ENCODE data around the gene KLK5.

The KLK5 gene

DNA sequence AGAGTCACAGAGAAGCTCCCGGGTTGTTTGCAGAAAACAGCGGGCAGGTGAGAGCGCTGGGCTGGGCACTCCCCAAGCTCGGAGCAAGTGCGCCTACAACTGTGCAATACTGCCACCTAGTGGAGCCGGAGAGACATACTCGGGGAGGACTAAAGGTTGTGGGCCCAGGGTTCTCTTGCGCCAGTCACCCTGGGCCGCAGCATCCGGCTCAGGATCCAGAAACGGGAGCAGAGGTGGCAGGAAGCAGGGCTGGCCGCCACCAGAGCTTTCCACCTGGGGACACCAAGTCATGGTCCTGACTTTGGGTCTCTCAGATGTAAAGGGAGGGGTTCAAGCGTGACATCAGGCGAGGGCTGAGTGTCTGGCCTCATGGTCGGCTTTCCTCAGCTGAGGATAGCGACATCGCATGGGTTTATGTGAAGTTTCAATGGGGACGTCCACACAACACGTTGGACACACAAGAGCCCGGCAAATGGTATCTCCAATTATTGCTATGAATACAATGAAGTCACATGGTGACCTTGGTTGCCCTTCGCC is 30.5 kb downstream of the KLK5 start:
- H3K9ac ChIP-seq (ENCODE audit: insufficient read length): no peak overlapping the region
- H3K27ac ChIP-seq: no peak overlapping the region
- peak overlapping the region; percentile 69 for H3K4me3 ChIP-seq
- TF ChIP-seq POLR2AphosphoS5 (IDR thresholded peaks at IDR 0.05; ENCODE audit: borderline replicate concordance, low read depth, low read length) (no peak), FOXP2 (optimal IDR thresholded peaks at IDR 0.05; ENCODE audit: control extremely low read depth, extremely low read length, insufficient read depth) (no peak), EZH2 (IDR thresholded peaks at IDR 0.05) (no peak)
- DNase-seq (ENCODE audit: low read depth, low spot score): peak; percentile 52
- no peaks in the 10 kb centered on the region for H3K36me3 ChIP-seq (ENCODE audit: insufficient read depth, low read length)
- H3K9me3 ChIP-seq (ENCODE audit: low read depth, low read length): no peaks in the 10 kb centered on the region

DNA sequence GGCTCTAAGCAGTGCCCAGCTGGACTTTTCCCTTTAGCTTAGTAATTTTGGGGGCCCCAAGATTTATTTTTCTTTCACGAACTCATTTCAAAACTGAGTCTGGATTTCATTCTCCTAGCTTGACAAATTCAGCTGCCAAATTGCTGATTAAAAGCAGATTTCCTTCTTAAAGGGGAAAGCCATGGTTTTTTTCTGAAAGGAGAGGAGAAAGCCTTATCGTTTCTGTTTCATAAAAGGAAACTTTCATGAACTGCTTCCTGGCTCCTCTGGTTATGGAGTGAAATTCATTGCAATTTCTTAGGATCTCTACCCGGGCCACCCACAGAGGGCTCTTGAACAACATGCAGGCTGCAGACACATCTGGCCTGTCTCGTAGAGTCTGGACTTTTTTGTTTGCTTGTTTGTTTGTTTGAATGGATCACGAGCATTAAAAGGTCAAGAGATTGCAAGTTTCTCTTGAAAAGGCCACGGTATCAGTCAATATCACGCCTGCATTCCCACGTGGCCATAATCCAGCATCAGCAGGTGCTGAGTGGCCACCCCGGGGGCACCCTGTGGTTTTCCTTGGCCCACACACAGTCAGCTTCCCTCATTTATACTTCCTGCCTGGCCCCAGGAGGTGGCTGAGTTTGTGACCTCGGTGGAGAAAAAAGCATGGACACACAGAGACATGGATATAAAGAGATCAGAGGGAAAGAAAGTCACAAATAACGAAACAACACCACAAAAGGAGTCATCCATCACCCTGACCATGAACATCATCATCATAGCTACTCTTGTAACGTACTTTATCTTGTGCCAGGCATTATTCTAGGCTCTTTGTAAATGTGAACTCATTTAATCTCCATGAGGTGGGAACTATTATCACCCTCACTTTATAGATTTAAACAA is 31.2 kb downstream of the KLK5 start:
- DNase-seq (ENCODE audit: low read depth, low spot score): no peak
- Histone ChIP-seq H3K27ac (peak overlapping the region; percentile 76), H3K9me3 (ENCODE audit: low read depth, low read length) (no peaks in the 10 kb centered on the region), H3K36me3 (ENCODE audit: insufficient read depth, low read length) (no peaks in the 10 kb centered on the region), H3K9ac (ENCODE audit: insufficient read length) (peak overlapping the region; percentile 48), H3K4me3 (peak overlapping the region; percentile 69)
- TF ChIP-seq POLR2AphosphoS5 (IDR thresholded peaks at IDR 0.05; ENCODE audit: borderline replicate concordance, low read depth, low read length): no peak
- no peak for TF ChIP-seq EZH2 (IDR thresholded peaks at IDR 0.05)
- TF ChIP-seq FOXP2 (optimal IDR thresholded peaks at IDR 0.05; ENCODE audit: control extremely low read depth, extremely low read length, insufficient read depth): no peak

DNA sequence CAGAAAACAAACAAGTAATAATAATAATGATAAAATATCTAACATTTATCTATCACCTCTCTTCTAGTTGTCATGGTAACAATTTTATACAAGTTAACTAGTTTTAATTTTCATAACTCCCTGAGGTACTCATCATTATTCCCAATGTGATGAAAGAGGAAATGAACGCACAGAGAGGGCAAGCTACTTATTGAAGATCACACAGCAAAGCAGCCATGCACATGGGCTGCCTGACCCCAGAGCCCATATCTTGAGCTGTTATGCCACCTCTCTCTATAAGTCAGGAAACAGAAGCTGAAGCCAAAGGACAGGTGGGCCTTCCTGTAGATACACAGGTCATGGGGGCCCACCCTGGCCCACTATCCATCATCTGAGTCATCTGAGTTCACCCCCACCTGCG is 36.8 kb downstream of the KLK5 start:
- no peak overlapping the region for H3K4me3 ChIP-seq
- H3K9ac ChIP-seq (ENCODE audit: insufficient read length): no peak overlapping the region
- no peaks in the 10 kb centered on the region for H3K9me3 ChIP-seq (ENCODE audit: low read depth, low read length)
- no peak overlapping the region for H3K27ac ChIP-seq
- no peak for DNase-seq (ENCODE audit: low read depth, low spot score)
- no peak for TF ChIP-seq EZH2 (IDR thresholded peaks at IDR 0.05)
- TF ChIP-seq POLR2AphosphoS5 (IDR thresholded peaks at IDR 0.05; ENCODE audit: borderline replicate concordance, low read depth, low read length): no peak
- TF ChIP-seq FOXP2 (optimal IDR thresholded peaks at IDR 0.05; ENCODE audit: control extremely low read depth, extremely low read length, insufficient read depth): no peak
- H3K36me3 ChIP-seq (ENCODE audit: insufficient read depth, low read length): no peaks in the 10 kb centered on the region

DNA sequence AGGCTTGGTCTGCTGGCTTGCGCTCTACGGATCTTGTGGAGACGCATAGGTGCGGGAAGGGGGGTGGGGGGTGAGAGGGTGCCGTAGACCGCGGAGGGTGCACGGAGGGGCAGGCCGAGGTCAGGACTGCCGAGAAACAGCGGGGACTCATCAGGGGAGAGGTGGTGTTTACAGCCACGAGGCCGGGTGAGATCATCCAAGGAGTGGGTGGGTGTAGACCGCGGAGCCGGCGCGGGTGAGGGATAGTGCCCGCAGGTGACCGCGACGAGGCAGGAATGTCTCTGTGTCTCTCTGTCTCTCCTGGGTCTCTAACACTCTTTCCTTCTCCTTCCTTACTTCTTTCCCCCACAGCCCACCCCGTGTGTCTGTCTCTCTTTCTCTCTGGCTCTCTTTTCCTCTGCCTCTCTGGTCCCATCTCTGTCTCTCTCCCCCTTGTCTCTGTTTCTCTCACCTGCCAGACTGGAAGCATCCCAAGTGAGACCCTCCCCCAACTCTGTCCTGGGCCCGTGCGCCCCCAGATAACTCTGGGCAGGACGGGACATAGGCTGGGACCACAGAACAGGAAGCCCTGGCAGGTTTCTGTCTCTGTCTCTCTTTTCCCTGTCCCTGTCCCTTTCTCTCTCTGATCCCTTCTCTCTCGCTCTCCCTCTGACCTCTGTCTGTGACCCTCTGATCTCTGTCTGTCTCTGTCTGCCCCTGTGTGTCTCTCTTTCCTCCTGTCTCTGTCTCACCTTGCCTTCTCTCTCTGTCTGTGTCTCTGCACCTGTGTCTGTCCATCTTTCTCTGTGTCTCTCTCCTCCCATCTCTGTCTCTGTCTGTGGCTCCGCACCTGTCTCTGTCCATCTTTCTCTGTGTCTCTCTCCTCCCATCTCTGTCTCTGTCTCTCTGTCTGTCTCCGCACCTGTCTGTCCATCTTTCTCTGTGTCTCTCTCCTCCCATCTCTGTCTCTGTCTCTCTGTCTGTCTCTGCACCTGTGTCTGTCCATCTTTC is 39.8 kb downstream of the KLK5 start:
- no peaks in the 10 kb centered on the region for H3K9me3 ChIP-seq (ENCODE audit: low read depth, low read length)
- TF ChIP-seq EZH2 (IDR thresholded peaks at IDR 0.05) (no peak), FOXP2 (optimal IDR thresholded peaks at IDR 0.05; ENCODE audit: control extremely low read depth, extremely low read length, insufficient read depth) (no peak), POLR2AphosphoS5 (IDR thresholded peaks at IDR 0.05; ENCODE audit: borderline replicate concordance, low read depth, low read length) (no peak)
- no peak overlapping the region for H3K27ac ChIP-seq
- no peak for DNase-seq (ENCODE audit: low read depth, low spot score)
- no peak overlapping the region for H3K9ac ChIP-seq (ENCODE audit: insufficient read length)
- H3K36me3 ChIP-seq (ENCODE audit: insufficient read depth, low read length): no peaks in the 10 kb centered on the region
- H3K4me3 ChIP-seq: no peak overlapping the region

DNA sequence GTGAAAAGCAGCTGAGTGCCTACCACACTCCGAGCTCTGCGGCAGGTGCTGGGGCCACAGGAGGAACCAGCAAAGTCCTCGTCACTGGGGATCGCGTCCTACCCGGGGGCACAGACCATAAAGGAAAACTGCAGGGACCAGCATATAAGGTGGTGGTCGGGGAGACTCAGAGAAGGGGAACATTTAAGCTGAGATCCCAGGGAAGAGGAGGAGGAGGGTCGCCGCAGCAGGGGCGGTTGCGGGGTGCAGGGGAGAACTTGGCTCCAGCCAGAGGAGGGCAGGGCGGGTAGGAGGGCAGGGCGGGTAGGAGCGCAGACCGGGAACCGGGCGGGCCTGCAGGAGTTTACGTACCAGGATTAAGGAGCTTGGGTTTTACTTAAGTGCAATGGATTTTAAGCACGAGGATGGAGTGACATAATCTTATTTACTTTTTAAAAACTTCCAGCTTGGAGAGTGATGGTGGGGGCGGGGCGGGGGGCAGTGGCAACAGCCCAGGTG is 40.7 kb downstream of the KLK5 start:
- H3K4me3 ChIP-seq: no peak overlapping the region

DNA sequence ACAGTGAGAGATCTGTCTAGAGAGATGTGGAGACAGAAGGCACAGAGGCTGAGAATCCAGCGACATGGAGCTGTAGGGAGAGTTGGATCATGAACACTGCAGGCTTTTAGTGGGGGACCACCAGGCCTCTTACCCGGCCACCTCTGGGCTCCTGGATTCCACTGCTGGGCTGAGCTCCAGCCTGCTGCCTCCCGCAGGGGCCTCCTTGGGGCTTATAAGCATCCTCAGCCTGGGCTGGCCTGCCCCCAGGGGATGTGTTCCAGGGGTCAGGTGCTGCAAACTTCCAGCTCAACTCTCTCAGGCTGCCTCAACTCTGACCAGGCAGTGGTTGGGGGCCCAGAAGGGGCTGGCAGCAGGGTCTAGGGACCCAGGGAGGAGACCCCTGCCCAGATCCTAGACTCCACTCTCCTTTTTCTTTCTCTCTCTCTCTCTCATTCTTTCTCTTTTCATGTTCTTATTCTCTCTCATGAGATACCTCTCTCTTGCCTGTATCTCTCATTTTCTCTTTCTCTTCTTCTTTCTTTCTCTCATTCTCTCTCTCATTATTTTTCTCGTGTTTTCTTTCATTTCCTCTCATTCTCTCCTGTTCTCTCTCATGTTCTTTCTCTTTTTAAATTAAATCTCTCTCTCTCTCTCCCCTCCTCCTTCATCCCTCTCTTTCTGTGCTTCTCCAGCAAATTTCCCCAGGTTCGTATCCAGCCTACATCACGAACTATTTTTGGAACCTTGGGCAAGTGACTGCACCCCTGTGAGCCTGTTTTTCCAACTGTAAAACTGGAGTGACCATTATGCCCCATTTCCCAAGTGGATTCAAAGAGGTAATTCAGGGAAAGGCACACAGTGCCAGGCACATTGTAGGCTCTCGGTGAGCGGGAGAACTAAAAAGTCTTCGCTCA is 41.4 kb downstream of the KLK5 start, which contains the start of gene KLK4:
Gene KLK4, minus strand, starts transcription at position 190 of the 896 bp plus-strand sequence. CDS start 657 bp downstream, outside the sequence.
- H3K9me3 ChIP-seq (ENCODE audit: low read depth, low read length): no peaks in the 10 kb centered on the region
- no peak within 1 kb of the TSS for H3K4me3 ChIP-seq
- H3K9ac ChIP-seq (ENCODE audit: insufficient read length): no peak within 1 kb of the TSS
- no peak within 1 kb of the TSS for H3K27ac ChIP-seq
- H3K36me3 ChIP-seq (ENCODE audit: insufficient read depth, low read length): no peaks in the 10 kb centered on the region
- DNase-seq (ENCODE audit: low read depth, low spot score): no peak
- TF ChIP-seq EZH2 (IDR thresholded peaks at IDR 0.05): no peak
- TF ChIP-seq FOXP2 (optimal IDR thresholded peaks at IDR 0.05; ENCODE audit: control extremely low read depth, extremely low read length, insufficient read depth): no peak
- TF ChIP-seq POLR2AphosphoS5 (IDR thresholded peaks at IDR 0.05; ENCODE audit: borderline replicate concordance, low read depth, low read length): no peak

More for the DNA sequence above, 40.7 kb downstream of the KLK5 start:
- no peak for DNase-seq (ENCODE audit: low read depth, low spot score)
- no peak for TF ChIP-seq EZH2 (IDR thresholded peaks at IDR 0.05)
- TF ChIP-seq POLR2AphosphoS5 (IDR thresholded peaks at IDR 0.05; ENCODE audit: borderline replicate concordance, low read depth, low read length): no peak
- TF ChIP-seq FOXP2 (optimal IDR thresholded peaks at IDR 0.05; ENCODE audit: control extremely low read depth, extremely low read length, insufficient read depth): no peak
- no peak overlapping the region for H3K27ac ChIP-seq
- H3K36me3 ChIP-seq (ENCODE audit: insufficient read depth, low read length): no peaks in the 10 kb centered on the region
- no peak overlapping the region for H3K9ac ChIP-seq (ENCODE audit: insufficient read length)
- no peaks in the 10 kb centered on the region for H3K9me3 ChIP-seq (ENCODE audit: low read depth, low read length)

DNA sequence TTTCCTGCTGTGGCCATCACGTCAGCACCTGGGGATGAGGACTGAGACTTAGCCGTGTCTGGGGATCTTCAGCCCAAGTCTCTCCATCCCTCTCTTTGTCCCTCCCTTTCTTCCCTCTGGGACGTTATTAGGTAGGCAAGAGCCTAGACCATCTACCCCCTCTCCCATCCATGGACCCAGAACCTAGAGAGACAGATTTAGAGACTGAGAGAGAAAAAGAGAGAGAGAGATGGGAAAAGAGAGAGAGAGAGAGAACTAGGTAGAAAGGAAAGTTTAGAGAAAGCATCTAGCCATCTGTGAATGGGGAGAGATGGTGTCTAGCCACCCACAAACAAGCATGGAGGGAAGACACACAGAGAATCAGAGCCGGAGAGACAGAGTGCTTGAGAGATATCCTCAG is 42.1 kb downstream of the KLK5 start:
- no peaks in the 10 kb centered on the region for H3K36me3 ChIP-seq (ENCODE audit: insufficient read depth, low read length)
- no peak for TF ChIP-seq FOXP2 (optimal IDR thresholded peaks at IDR 0.05; ENCODE audit: control extremely low read depth, extremely low read length, insufficient read depth)
- no peak for TF ChIP-seq POLR2AphosphoS5 (IDR thresholded peaks at IDR 0.05; ENCODE audit: borderline replicate concordance, low read depth, low read length)
- no peak for TF ChIP-seq EZH2 (IDR thresholded peaks at IDR 0.05)
- H3K9me3 ChIP-seq (ENCODE audit: low read depth, low read length): no peaks in the 10 kb centered on the region
- no peak overlapping the region for H3K9ac ChIP-seq (ENCODE audit: insufficient read length)
- no peak for DNase-seq (ENCODE audit: low read depth, low spot score)
- H3K4me3 ChIP-seq: no peak overlapping the region
- no peak overlapping the region for H3K27ac ChIP-seq
